GM18498 (cell line): Measurements from ENCODE around the gene TMEM141.
"Not testable (repeated sequence)": the region's sequence is repeated elsewhere in the genome, so short reads cannot be mapped to it uniquely, and the experiment has no call there.

ENCODE experiments used
- ATAC-seq: cut with Tn5 transposase; IDR thresholded peaks from one replicate; pipeline ENCODE4 v1.9.1; 2021; ENCODE audit warnings: mild to moderate bottlenecking, moderate library complexity; ENCODE audit not compliant: unreplicated experiment

The TMEM141 gene

DNA sequence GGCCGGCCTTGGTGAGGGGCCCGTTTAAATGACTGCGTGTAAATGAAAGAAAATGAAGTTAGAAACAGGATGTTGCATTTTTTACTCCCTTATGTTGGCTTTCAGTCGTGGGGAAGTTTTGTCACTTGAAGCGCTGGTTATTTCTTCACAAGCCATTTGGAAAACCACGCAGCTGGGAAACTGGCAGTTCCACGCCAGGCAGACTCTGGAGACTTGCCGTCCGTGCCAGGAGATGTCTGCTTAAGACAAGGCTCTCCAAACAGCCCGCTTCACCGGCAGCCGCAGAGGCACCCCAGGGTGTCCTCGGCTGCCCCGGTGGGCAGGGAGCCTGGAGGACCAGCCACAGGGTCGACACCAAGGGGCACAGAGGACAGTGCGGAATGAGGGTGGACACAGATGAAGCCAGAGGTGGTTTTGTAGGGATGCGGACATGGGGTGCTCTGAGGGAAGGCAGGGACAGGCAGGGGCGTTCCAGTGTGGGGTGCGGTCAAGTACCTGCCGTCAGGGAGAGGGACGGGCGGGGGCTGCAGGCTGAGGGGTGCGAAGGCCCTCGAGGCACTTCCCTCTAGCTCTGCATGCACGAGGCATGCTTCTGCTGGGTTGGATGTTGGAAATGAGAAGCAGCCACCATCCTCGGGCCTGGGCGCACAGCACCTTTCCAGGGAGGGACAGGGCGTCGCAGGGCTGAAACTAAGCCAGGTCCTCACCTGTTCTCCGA, 40.0 kb downstream of the TMEM141 start:
- ATAC-seq = no peak

DNA sequence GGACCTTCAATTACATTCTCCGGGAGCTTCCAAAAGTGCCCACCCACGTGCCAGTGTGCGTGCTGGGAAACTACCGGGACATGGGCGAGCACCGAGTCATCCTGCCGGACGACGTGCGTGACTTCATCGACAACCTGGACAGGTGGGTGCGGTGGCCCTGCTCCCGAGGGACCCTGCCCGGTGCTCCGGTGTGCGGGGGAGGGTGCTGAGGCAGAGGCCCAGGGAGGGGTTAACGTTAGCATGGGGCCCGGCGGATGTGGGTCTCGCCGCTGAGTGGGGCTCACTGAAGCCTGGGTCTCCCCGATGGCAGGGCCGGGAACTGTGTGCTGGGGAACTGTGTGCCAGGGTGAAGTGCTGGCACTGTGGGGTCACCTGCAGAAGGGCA, 40.6 kb downstream of the TMEM141 start:
- no peak for ATAC-seq

DNA sequence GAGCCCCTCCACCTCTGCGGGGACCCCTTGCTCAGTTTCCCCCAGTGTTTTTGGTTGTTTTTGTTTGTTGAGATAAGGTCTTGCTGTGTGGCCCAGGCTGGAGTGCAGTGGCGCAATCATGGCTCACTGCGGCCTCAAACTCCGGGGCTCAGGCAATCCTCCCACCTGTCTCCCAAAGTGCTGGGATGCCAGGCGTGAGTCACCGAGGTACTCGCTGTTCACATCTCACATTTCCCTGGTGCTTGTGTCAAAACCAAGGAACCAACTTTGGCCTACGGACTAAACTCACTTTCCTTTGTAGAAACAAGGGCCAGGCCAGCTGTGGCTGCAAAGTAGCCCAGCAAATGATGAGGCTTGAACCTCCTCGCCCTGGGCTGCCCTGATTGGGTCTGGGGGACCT, 41.4 kb downstream of the TMEM141 start:
- ATAC-seq = no peak

DNA sequence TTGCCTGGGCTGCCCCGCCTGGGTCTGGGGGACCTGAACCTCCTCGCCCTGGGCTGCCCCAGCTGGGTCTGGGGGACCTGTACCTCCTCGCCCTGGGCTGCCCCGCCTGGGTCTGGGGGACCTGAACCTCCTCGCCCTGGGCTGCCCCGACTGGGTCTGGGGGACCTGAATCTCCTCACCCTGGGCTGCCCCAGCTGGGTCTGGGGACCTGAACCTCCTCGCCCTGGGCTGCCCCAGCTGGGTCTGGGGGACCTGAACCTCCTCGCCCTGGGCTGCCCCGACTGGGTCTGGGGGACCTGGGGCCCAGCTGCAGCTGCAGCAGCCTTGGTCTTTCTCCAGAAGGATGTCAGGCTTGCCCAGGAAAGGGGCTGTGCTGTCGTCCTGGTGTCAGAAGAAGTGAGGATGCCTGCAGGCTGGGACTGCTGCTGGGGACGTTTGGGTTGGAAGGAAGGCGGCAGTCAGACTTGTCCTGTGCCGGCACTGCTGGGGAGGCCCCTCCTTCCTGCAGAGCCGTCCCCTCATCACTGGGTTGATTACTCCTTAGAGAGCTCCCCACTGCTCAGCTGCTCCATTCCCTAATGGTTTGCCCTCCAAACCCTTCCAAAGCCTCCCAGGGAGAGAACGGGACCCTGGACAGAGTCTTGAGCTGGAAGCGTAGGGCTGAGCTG, 42.4 kb downstream of the TMEM141 start:
- ATAC-seq = not testable (repeated sequence)

DNA sequence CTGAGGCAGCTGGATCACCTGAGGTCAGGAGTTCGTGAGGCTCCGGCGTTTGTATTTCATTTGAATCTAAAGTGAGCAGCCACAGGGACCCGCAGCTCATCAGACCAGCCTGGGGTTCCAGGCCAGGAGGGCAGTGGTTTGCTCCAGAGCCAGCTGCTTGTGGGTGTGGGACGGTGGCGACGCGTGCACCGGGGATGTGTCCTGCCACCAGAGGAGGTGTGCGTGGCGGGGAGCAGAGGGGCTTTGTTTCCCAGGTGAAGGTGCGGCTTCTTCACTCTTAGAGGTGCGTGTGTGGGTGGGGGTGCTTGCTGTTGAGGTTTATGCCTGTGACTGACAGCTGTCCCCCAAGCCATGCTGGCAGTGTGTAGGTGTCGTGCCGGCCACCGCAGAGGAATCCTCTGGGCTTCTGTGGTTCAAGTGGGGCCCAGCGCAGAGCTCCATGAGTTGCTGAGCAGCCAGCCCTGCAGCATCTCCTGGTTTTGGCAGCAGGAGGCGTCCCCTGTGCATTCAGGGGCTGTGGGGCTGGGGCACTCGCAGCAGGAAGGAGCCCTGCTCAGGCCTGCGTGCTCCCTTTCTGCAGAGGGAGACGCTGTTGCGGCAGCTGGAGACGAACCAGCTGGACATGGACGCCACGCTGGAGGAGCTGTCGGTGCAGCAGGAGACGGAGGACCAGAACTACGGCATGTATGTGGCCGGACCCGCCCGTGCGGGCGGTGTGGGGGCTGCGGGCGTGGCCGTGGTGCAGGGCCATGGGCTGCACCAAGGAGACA, 44.2 kb downstream of the TMEM141 start:
- no peak for ATAC-seq

DNA sequence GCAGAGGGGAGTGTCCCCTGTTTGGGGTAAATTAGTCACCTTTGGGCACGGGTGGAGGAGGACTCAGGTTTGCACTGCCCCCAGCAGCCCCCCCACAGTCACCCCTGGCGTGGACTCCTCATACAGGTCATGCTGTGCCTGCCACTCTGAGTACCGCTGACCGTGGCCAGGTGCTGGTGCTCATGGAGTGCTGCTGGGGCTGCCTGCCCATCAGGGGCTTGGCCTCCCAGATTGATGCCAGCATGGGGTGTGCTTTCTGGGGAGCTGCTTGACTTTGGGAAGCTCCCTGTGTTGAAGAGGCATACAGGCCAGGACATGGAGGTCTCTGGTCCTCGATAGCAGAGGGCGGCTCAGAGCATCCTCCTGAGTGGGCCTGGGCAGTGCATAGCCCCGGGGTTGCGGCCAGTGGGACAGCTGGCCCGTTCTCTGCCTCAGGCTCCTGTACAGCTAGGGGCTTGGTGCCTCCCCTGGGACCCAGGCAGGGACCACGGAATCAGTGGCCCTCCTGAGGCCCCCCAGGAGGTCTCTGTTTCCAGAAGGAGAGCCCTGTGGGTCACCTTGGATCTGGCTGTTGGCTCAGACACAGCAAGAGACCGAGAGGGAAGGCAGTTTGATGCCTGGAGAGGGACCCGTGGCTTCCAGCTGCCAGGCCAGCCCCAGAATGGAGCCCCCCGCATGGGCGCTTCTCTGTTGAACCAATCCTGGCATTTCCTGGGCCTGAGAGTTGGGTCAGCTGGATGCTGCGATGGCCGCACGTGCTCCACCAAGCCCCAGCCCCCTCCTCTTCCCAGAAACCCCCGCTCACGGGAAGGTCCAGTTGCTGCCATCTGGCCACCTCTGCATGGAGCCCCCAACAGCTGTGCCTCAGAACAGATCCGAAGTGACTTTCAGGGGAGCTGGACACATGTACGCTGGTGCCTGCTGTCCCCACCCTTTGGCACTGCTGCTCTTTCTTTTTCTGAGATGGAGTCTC, 45.1 kb downstream of the TMEM141 start:
- ATAC-seq = no peak

DNA sequence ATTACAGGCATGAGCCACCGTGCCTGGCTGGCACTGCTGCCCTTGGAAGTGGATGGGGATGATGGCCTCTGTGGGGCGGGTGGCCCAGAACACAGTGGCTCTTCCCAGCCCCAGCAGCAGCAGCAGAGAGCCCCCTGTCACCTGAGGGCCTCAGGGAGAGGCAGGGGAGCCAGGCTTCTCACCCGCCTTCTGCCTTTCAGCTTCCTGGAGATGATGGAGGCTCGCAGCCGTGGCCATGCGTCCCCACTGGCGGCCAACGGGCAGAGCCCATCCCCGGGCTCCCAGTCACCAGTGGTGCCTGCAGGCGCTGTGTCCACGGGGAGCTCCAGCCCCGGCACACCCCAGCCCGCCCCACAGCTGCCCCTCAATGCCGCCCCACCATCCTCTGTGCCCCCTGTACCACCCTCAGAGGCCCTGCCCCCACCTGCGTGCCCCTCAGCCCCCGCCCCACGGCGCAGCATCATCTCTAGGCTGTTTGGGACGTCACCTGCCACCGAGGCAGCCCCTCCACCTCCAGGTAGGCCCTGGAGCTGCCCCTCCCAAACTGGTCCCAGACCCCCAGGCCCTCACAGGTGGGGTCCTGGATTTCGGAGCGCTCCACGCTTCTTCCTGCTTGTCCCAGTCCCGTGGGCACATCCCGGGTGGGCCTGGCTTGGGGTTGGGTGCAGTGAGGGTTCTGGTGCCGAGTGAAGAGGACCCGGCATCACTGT, 46.2 kb downstream of the TMEM141 start:
- no peak for ATAC-seq

DNA sequence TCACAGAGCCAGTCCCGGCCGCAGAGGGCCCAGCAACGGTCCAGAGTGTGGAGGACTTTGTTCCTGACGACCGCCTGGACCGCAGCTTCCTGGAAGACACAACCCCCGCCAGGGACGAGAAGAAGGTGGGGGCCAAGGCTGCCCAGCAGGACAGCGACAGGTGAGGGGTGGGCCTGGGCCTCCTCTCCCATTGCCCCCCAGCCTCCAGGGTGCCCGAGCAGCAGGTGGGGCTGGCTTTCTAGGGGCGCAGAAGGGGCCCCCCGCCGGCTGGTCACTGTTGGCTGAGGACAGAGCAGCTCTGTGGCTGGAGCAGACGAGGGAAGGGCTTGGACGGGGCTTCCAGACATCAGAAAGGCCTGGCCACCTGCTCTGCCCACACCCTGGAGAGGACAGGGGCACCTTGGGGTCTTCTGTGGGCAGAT, 46.7 kb downstream of the TMEM141 start:
- not testable (repeated sequence) for ATAC-seq

DNA sequence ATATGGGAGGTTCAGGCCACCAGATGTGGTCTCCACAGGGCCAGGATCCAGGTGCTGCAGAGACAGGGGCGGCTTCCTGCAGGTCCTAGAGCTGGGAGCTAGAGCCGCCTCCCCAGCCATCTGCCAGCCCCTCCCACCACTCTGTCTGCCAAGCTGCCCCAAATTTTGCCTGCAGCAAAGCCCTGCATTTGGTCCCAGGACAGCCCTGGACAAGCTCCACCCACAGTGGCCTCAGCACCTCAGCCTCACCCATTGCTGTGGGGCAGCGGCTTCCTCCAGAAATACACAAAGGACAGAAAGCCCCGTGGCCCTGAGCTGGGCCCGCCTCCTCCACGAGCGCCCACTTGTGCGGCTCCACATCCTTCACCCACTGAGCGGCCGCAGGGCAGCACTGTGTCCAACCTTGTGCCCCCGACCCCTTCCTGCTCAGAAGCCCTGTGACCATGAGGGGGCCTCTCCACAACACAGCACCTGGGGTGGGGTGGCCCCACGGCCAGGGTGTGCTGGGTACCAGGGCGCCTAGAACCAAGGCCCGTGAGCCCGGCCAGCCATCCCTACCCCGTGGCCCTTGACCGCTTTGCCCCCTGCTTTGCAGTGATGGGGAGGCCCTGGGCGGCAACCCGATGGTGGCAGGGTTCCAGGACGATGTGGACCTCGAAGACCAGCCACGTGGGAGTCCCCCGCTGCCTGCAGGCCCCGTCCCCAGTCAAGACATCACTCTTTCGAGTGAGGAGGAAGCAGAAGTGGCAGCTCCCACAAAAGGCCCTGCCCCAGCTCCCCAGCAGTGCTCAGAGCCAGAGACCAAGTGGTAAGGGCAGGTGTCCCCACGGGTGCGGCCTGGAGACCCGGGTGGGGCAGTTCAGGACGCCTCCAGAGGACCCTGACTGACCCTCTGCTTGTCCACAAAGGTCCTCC, 47.4 kb downstream of the TMEM141 start:
- ATAC-seq = no peak

DNA sequence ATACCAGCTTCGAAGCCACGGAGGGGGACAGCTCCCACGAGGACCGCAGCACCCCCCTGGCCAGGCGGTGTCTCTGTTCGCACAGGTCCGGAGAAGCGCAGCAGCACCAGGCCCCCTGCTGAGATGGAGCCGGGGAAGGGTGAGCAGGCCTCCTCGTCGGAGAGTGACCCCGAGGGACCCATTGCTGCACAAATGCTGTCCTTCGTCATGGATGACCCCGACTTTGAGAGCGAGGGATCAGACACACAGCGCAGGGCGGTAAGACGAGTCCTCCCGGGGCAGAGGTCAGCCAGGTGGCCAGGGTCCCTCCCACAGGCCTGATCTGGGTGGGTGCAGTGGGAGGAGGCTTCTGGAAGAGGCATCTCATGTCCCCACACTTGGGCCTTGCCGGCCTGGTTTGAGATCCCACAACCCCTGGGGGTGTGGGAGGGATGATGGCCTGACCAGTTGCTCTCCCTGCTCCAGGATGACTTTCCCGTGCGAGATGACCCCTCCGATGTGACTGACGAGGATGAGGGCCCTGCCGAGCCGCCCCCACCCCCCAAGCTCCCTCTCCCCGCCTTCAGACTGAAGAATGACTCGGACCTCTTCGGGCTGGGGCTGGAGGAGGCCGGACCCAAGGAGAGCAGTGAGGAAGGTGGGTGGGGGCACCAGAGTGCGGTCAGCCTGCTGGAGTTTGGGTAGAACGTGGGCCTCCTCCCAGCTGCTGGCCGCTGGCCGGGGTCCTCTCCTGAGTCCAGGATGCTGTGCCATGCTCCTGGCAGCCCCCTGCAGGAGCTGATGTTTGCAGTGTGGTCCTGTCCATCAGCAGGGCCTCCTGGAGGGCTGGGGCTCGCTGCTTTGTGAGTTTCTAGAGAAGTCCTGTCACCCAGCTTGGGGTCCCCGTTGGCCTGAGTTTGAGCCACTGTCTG, 48.3 kb downstream of the TMEM141 start:
- no peak for ATAC-seq

DNA sequence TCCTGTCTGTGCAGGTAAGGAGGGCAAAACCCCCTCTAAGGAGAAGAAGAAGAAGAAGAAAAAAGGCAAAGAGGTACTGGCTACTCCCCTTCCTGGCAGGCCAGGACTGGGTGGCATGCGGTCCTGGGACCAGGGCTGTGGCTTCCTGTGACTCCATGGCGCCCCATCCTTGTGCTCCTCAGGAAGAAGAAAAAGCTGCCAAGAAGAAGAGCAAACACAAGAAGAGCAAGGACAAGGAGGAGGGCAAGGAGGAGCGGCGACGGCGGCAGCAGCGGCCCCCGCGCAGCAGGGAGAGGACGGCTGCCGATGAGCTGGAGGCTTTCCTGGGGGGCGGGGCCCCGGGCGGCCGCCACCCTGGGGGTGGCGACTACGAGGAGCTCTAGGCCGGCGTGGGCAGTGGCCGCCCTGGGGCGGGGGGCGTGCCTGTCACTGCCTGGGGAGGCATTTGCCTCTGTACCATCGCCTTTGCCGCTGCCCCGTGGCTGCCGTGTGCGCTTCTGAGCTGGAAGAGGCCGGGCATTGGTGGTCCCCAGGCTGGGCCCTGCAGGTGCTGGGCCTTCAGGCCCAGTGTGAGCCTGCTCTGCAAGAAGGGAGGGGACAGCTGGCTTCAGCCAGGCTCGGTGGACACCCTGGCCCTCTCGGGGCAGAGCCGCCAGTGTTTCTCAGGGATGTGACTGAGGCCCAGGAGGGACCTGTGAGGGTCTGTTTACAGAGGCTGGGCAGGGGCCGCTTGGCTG, 49.2 kb downstream of the TMEM141 start:
- no peak for ATAC-seq

DNA sequence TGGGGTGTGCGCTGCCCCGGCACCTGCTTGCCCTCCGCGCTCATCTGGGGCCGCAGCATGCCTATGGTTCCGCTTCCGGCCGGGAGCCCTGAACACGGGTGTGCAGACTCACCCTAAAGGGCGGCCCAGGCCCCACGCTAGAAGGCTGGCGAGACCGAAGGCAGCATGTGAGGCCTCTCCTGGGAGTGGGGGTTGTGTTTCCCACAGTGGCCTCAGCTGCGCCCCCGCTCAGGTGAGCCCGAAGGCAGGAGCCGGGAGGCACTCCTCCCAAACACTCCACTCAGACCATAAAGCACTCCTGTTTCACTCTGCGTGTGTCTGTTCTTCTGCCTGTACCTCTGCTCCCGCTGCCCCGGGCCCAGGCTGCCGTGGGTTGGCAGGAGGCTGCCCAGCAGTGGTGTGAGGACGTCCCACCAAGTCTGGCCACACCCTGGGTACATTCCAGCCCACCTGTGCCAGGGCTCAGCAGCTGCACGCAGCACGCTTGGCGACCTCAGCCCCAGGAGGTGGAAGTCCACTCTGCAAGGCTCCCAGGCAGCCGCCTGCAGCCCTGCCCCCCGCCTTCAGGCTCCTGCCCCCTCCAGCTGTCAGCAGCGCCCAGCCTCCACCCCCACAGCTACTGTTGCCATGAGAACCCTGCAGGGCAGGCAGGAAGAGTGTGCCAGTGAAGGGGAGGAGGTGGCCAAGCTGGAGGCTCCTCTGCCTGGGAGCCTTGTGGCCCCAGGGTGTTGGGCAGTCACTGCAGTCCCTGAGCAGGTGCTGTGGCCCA, 49.9 kb downstream of the TMEM141 start:
- ATAC-seq = no peak

DNA sequence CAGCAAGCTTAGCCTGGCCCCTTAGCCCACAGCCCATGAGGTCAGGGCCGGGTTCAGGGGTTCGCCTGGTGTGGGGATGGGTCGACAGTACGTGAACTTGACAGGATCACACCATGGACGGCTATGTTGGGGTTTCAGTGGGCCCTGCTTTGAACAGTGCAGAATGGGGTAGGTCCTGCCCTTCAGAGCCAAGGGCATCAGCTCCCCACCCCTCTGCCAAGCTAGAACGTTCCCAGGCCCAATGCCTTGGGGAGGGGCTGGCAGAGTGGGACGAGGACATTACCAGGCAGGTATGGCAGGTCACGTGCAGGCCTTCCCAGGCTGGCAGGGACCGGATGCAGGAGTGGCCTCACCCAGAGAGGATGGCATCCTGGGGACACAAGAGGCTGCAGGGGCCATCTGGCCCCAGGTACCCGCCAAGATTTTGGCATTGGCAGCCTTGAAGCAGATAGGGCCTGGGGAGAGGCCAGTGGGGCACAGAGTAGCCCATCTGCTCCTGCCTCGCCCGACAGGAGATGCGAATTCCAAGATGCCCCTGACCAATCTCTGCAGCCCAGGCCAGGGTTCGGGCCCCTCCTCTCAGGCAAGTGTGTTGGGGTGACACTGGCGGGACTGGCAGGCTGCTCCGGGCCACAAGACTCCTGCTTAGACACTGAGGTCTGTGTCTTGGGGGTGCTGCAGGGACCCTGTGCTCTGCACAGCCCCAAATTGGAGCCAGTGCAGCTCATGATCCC, 50.7 kb downstream of the TMEM141 start:
- not testable (repeated sequence) for ATAC-seq

DNA sequence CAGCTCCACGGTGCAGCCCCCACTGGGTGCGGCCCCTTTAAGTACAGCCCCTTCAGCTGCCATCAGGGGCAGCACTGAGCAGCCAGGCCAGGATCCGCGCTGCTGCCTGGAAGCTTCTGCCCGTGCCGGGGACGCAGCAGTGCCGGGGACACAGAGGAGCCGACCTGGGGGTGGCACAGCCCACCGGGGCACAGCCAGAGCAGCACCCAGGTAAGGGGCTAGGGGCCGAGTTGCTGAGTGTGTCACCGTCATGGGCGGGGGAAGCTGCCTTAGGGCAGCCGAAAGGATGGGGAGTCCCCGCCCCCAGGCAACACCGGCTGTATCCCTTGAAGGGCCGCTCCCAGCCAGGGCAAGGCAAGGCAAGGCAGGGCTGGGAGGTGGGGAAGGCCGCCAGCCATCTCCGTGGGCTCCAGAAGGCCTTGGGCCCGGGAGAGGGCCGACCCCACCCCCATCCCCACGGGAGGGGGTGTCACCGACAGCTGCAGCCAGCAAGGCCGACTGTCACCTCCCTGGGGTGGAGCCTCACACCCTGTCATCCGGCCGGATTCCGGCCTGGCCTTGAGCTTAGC, 51.3 kb downstream of the TMEM141 start, which contains the start of gene AJM1:
AJM1 (plus strand) TSS at position 99 of the 569 bp plus-strand sequence. CDS start 1,937 bp downstream, outside the sequence.
- ATAC-seq = peak; percentile 76
